LNCAP (cell line): Measurements from ENCODE around the gene NFIA.

Experiments used
- TF ChIP-seq, protein P1 (sequence below): fragments of 450-650 bp; IDR thresholded peaks from 2 replicates; pipeline ENCODE4 v1.5.1; 2017; ENCODE audit warnings: mild to moderate bottlenecking

NFIA gene

DNA sequence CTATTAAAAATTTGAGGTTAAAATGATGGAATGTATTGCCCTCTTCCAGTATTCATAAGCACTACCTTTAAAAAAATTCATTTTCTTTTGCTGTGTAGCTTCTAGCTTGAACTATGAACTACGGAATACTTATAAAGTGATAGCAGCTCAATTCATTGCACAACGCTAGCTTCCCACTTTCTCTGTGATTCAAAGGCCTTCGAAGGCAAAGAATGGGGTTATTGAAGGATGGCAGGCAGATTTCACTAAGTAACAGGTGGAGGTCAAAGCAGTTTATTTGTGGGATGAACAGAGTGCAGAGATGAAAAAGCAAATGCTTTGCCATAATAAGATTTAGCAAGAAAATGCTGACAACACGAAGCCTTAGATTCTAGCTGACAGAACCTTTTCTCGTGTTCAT lies 290.6 kb downstream of the NFIA start:
- TF ChIP-seq, protein P1, sequence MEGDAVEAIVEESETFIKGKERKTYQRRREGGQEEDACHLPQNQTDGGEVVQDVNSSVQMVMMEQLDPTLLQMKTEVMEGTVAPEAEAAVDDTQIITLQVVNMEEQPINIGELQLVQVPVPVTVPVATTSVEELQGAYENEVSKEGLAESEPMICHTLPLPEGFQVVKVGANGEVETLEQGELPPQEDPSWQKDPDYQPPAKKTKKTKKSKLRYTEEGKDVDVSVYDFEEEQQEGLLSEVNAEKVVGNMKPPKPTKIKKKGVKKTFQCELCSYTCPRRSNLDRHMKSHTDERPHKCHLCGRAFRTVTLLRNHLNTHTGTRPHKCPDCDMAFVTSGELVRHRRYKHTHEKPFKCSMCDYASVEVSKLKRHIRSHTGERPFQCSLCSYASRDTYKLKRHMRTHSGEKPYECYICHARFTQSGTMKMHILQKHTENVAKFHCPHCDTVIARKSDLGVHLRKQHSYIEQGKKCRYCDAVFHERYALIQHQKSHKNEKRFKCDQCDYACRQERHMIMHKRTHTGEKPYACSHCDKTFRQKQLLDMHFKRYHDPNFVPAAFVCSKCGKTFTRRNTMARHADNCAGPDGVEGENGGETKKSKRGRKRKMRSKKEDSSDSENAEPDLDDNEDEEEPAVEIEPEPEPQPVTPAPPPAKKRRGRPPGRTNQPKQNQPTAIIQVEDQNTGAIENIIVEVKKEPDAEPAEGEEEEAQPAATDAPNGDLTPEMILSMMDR, result no peak

DNA sequence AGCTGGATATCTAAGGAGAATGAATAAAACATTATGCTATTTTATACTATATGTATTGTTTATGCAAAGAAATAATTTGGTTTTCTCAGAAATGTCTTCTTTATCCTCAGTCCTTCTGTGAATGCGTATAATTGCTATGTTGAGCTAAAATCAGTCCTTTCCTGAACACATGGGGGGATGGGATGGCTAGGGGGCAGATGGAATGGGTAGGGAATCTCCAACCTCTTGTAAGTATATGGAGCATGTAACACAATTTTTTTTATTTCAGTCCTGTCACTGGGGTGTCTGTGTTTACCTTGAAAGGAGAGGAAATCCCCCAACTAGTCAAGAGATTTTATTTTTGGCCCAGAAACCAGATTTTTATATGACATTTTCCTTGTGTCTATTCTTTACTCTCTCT lies 291.8 kb downstream of the NFIA start:
- TF ChIP-seq, protein P1, result no peak

DNA sequence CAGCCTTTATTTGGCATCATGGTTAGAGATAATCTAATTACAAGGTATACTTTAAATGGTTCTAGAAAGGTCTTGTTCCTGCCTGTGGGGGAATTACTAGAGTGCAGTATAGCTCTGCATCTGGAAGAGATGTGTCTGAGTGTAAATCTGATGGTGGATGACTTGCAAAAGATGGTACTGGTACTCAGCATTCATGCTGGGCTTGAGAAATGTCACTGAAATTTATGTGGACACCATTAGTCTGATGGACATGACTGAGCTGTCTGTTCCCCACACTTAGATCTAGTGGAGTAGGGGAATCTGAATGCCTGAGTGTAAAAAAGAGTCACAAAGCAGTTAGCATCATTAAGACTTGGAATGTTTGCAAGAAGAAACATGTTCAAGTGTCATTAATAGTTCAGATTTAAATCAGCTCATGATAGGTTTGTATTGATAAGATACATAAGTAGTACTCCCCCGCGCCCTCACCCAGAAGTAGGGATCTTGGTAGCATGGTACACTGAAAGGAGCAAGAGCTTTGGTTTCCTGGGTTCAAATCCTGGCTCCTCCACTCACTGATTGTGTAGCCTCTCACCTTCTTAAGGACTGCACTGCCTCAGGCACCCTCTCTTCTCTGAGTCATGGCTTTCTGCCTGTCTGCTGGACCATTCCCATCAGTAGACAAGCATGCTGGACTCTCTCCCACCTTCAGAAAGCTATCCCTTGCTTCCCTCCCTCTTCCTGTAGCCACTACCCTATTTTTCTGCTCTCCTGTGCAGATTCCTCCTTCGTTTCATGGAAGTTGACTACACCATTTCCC lies 292.9 kb downstream of the NFIA start:
- TF ChIP-seq, protein P1, result no peak

DNA sequence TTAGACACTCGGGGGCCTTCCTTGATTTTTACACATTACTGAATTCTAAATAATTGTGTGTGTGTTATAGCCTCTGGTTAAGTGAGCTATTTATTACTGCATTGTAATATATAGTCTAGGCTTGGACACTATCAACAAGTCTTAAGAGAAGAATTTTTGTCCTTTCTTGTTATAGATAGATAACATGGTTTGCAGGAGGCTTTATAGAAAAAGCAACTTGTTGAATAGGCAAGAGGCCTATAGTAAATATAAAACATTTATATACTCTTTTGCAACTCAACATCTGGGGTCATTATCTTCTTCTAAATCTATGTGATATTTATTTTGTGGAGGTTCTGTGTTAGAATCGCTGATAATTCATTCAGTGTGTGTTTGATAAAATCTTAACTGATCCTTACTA lies 293.8 kb downstream of the NFIA start:
- TF ChIP-seq, protein P1, result no peak

DNA sequence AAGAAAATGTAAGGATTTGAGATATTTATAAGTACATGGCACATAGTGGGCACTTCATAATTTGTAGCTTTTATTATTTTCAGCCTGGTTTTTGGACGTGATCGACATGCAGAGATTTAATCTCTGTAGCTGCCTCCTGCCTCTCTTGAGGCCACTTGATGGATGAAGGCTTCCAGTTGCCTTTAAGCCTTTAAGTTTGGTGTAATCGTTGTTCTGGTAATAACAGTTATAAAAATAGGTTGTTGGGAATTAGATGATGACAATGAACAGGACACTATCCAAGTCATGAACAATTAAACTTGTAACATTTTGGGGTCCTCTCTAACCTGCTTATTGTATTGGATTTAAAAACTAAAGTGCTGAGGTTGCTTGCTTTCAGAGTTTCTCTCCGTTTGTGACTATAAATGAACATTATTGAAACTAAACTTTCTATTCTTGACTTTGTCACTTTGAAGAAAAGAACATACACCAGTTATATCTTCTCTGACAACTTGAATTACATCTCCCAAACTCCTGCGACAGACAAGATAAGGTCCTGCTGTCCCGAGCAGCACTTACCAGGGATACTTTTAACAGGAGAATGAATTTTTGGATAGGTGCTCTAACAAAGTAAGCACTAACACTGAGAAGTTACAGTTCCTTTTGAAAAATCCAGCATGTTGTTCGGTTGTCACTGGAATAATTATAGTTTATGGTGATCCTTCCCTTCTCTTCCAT lies 295.0 kb downstream of the NFIA start:
- TF ChIP-seq, protein P1, result no peak

DNA sequence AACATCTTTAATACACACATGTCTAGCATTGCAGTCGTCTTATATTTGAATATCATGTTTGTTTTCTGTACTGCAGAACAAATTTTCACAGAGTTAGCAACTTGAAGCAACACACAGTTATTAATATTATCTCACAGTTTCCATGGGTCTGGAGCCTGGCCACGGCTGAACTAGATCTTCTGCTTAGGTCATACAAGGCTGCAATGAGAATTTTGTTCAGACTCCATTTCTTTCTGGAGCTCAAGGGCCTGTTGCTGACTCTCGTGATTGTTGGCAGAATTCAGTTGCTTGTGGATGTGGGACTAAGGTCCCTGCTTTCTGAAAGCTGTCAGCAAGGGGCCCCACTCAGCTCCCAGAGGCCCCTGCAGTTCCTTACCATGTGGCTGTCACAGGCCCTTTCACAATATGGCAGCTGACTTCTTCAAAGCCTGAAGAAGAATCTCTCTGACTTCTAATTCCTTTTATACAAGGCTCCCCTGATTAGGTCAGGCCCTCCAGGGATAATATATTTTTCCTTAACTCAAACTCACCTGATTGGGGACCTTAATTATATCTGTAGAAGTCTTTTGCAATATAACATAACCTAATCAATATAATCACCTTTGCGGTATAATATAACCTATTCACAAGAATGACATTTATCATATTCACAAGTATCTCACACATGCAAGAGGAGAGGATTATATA lies 296.3 kb downstream of the NFIA start:
- TF ChIP-seq, protein P1, result no peak

DNA sequence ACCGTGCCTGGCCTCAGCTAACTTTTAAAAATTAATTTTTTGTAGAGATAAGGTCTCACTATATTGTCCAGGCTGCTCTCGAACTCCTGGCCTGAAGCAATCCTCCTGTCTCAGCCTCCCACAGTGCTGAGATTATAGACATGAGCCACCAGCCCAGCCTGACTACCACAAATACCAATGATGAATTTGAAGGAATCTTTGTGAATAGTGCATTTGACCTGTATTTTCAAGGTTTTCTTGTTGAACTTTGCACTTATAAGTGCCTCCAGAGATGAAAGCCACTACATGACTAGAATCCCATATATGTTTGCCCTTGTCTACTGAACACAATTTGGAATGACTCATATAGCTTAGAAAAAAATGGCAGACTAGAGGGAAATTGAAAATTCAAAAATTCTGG lies 297.3 kb downstream of the NFIA start:
- TF ChIP-seq, protein P1, result no peak
